IMR-90 (cell line): ENCODE data around the gene GPR15LG. TPM values are rescaled to one million over a fixed set of nuclear protein-coding genes. Genes with fewer than 3 reads are reported as not detected.

Source experiments
- ATAC-seq: fragments of 200-7000 bp; cut with Tn5 transposase; 2 replicates; pipeline ENCODE4 v1.9.1; 2020; ENCODE audit warnings: low read depth, mild to moderate bottlenecking, moderate library complexity
- BruUV-seq: library from RNA; stranded (reverse); fragments of 400-500 nt; replicated peaks from 2 replicates; lab custom pipeline; 2021; lab: Mats Ljungman, UMichigan
- CTCF ChIA-PET: fragments of 300-600 bp; formaldehyde crosslinking; extraction: SDS; loops from one replicate; lab custom pipeline; 2021; ENCODE audit warnings: antibody characterized with exemption; lab: Yijun Ruan, JAX
- POLR2A ChIA-PET: fragments of 300-600 bp; sonication (Branson Sonifier 250); formaldehyde crosslinking; loops from one replicate; lab custom pipeline; 2022; ENCODE audit warnings: antibody characterized with exemption; ENCODE audit not compliant: unreplicated experiment; lab: Charles Lee
- DNase-seq: peaks from one replicate; pipeline ENCODE4 v3.0.0; 2013
- H2AFZ ChIP-seq: replicated peaks from 2 replicates; pipeline ENCODE3; 2013; ENCODE audit warnings: low read length, mild to moderate bottlenecking; ENCODE audit not compliant: poor library complexity
- H2AK5ac ChIP-seq: 2 replicates; pipeline ENCODE4 v1.6.1; 2013; ENCODE audit warnings: low read depth, low read length, inconsistent platforms
- H2AK9ac ChIP-seq: replicated peaks from 2 replicates; pipeline ENCODE3; 2013; ENCODE audit warnings: mild to moderate bottlenecking, low read depth, low read length, moderate library complexity; ENCODE audit not compliant: poor library complexity
- H2BK120ac ChIP-seq: 2 replicates; pipeline ENCODE4 v1.6.1; 2013; ENCODE audit warnings: low read depth, low read length, inconsistent platforms
- H2BK15ac ChIP-seq: 3 replicates; pipeline ENCODE4 v1.6.1; 2013; ENCODE audit warnings: low read depth, low read length, inconsistent platforms
- H2BK20ac ChIP-seq: 2 replicates; pipeline ENCODE4 v1.6.1; 2013; ENCODE audit warnings: low read depth, mild to moderate bottlenecking, inconsistent platforms, low read length, moderate library complexity
- H2BK5ac ChIP-seq: 2 replicates; pipeline ENCODE4 v1.6.1; 2013; ENCODE audit warnings: mild to moderate bottlenecking, low read depth, low read length, inconsistent platforms; ENCODE audit not compliant: poor library complexity, severe bottlenecking
- H3K14ac ChIP-seq: replicated peaks from 2 replicates; pipeline ENCODE4 v1.6.1; 2013; ENCODE audit warnings: low read depth, low read length, inconsistent platforms
- H3K18ac ChIP-seq: 2 replicates; pipeline ENCODE4 v1.6.1; 2013; ENCODE audit warnings: low read depth, low read length, control low read depth
- H3K23ac ChIP-seq: 2 replicates; pipeline ENCODE4 v1.6.1; 2013; ENCODE audit warnings: low read depth, low read length, inconsistent platforms
- H3K27ac ChIP-seq: 2 replicates; pipeline ENCODE4 v1.5.1; 2013; ENCODE audit warnings: mild to moderate bottlenecking, control low read depth, low read length; ENCODE audit not compliant: insufficient read depth
- H3K27me3 ChIP-seq: 2 replicates; pipeline ENCODE4 v1.6.1; 2013; ENCODE audit warnings: low read length; ENCODE audit not compliant: control insufficient read depth, insufficient read depth
- H3K36me3 ChIP-seq: 2 replicates; pipeline ENCODE4 v1.6.1; 2013; ENCODE audit warnings: low read length, mixed read lengths; ENCODE audit not compliant: control insufficient read depth, insufficient read depth
- H3K4ac ChIP-seq: 2 replicates; pipeline ENCODE4 v1.6.1; 2013; ENCODE audit warnings: low read depth, low read length, inconsistent platforms
- H3K4me1 ChIP-seq: 2 replicates; pipeline ENCODE4 v1.6.1; 2013; ENCODE audit warnings: low read length, mixed read lengths; ENCODE audit not compliant: control insufficient read depth, insufficient read depth
- H3K4me2 ChIP-seq: 2 replicates; pipeline ENCODE4 v1.6.1; 2013; ENCODE audit warnings: low read depth, mild to moderate bottlenecking, control low read depth, low read length, moderate library complexity
- H3K4me3 ChIP-seq: 2 replicates; pipeline ENCODE4 v1.5.1; 2013; ENCODE audit warnings: low read depth, mild to moderate bottlenecking, control low read depth, low read length, moderate library complexity; ENCODE audit not compliant: insufficient read depth
- H3K56ac ChIP-seq: 2 replicates; pipeline ENCODE4 v1.6.1; 2013; ENCODE audit warnings: low read length, inconsistent platforms; ENCODE audit not compliant: insufficient read depth; ENCODE audit errors: extremely low read depth
- H3K79me1 ChIP-seq, 2 experiments: 2 replicates each; pipeline ENCODE4 v1.6.1; 2013; ENCODE audit warnings: low read length in 2 of 2, inconsistent platforms in 1 of 2, low read depth in 1 of 2
- H3K9ac ChIP-seq: 2 replicates; pipeline ENCODE4 v1.6.1; 2013; ENCODE audit warnings: low read depth, low read length, control low read depth
- H3K9me1 ChIP-seq: 2 replicates; pipeline ENCODE4 v1.6.1; 2013; ENCODE audit warnings: low read length, inconsistent platforms; ENCODE audit not compliant: insufficient read depth
- H3K9me3 ChIP-seq: 2 replicates; pipeline ENCODE4 v1.6.1; 2013; ENCODE audit warnings: low read length; ENCODE audit not compliant: control insufficient read depth, insufficient read depth
- H4K20me1 ChIP-seq: 2 replicates; pipeline ENCODE4 v1.6.1; 2013; ENCODE audit warnings: low read length, inconsistent platforms; ENCODE audit not compliant: insufficient read depth
- H4K5ac ChIP-seq: 2 replicates; pipeline ENCODE4 v1.6.1; 2013; ENCODE audit warnings: mild to moderate bottlenecking, low read depth, low read length, control low read depth
- H4K8ac ChIP-seq, 2 experiments: 2 replicates each; pipeline ENCODE4 v1.6.1; 2013; ENCODE audit warnings: low read depth in 2 of 2, low read length in 2 of 2, control low read depth in 1 of 2, inconsistent platforms in 1 of 2
- H4K91ac ChIP-seq: 2 replicates; pipeline ENCODE4 v1.6.1; 2013; ENCODE audit warnings: low read depth, low read length, inconsistent platforms; ENCODE audit not compliant: insufficient read depth
- BHLHE40 ChIP-seq: fragments of 150-350 bp; IDR thresholded peaks from 2 replicates; pipeline ENCODE4 v1.6.1; 2016; ENCODE audit warnings: mild to moderate bottlenecking, low read depth, low read length
- CEBPB ChIP-seq: IDR thresholded peaks from 2 replicates; pipeline ENCODE4 v1.6.1; 2012; ENCODE audit warnings: low read depth, low read length, improper control_type of control experiment
- CHD1 ChIP-seq: IDR thresholded peaks from 2 replicates; pipeline ENCODE4 v1.6.1; 2012; ENCODE audit warnings: low read depth, low read length, improper control_type of control experiment
- FOS ChIP-seq: fragments of 150-350 bp; IDR thresholded peaks from 2 replicates; pipeline ENCODE4 v1.6.1; 2016; ENCODE audit warnings: low read depth, low read length
- MAFK ChIP-seq: IDR thresholded peaks from 2 replicates; pipeline ENCODE4 v1.6.1; 2012; ENCODE audit warnings: low read depth, low read length, improper control_type of control experiment
- MAZ ChIP-seq: IDR thresholded peaks from 2 replicates; pipeline ENCODE4 v1.6.1; 2012; ENCODE audit warnings: low read depth, mild to moderate bottlenecking, low read length, improper control_type of control experiment, moderate library complexity, borderline replicate concordance
- MXI1 ChIP-seq: IDR thresholded peaks from 2 replicates; pipeline ENCODE4 v1.6.1; 2012; ENCODE audit warnings: low read depth, mild to moderate bottlenecking, low read length, moderate library complexity, borderline replicate concordance
- NFE2L2 ChIP-seq: fragments of 150-350 bp; IDR thresholded peaks from 2 replicates; pipeline ENCODE4 v1.6.1; 2016; ENCODE audit warnings: low read depth, mild to moderate bottlenecking, low read length
- POLR2A ChIP-seq: IDR thresholded peaks from 2 replicates; pipeline ENCODE4 v1.6.1; 2012; ENCODE audit warnings: mild to moderate bottlenecking, low read depth, low read length
- RAD21 ChIP-seq: IDR thresholded peaks from 2 replicates; pipeline ENCODE4 v1.6.1; 2012; ENCODE audit warnings: low read length, improper control_type of control experiment
- RCOR1 ChIP-seq: IDR thresholded peaks from 2 replicates; pipeline ENCODE4 v1.6.1; 2012; ENCODE audit warnings: mild to moderate bottlenecking, low read length, improper control_type of control experiment; ENCODE audit not compliant: insufficient replicate concordance
- RFX5 ChIP-seq: IDR thresholded peaks from 2 replicates; pipeline ENCODE4 v1.8.0; 2012; ENCODE audit warnings: low read depth, mild to moderate bottlenecking, low read length, moderate library complexity
- SMC3 ChIP-seq: fragments of 150-350 bp; IDR thresholded peaks from 2 replicates; pipeline ENCODE4 v1.6.1; 2016; ENCODE audit warnings: low read depth, mild to moderate bottlenecking, antibody characterized with exemption, low read length, moderate library complexity
- WGBS, 2 experiments: methylation state at CpG; one replicate each; pipeline versions ENCODE4 v1.1.5 to v1.1.7; 2013; ENCODE audit warnings: missing lambda C conversion rate in 2 of 2; ENCODE audit not compliant: insufficient read length in 1 of 2; ENCODE audit errors: extremely low coverage in 2 of 2; 5-methylcytosine and 5-hydroxymethylcytosine counted together
- dilution Hi-C: fragments of 300-500 bp; cut with HindIII; formaldehyde crosslinking; loops from one replicate; pipeline ENCODE4 v1.14.3; 2018; ENCODE audit warnings: low sequenced_read_pairs; ENCODE audit not compliant: unreplicated experiment
- in situ Hi-C: fragments of 300-500 bp; cut with MboI; formaldehyde crosslinking; loops from 3 replicates; pipeline ENCODE4 v1.14.3; 2019; ENCODE audit warnings: low sequenced_read_pairs, inconsistent platforms, mixed read lengths
- intact Hi-C: fragments of 100-400 bp; cut with micrococcal nuclease; formaldehyde crosslinking; loops from 2 replicates; pipeline ENCODE4 v1.10.0; 2022
- polyA plus RNA-seq, 3 experiments: library from polyadenylated mRNA; depleted of rRNA; stranded (reverse); fragments of >200 nt; gene quantifications; 2 replicates each; pipeline ENCODE4 v1.2.3, GENCODE V29; 2012; ENCODE audit warnings: low replicate concordance in 1 of 3
- total RNA-seq: library from RNA; depleted of rRNA; stranded (reverse); fragments of >200 nt; gene quantifications from 2 replicates; pipeline ENCODE4 v1.2.3, GENCODE V29; 2012
- TF ChIP-seq, protein P1 (sequence below): fragments of 150-350 bp; IDR thresholded peaks from 2 replicates; pipeline ENCODE4 v1.6.1; 2016; ENCODE audit warnings: low read depth, mild to moderate bottlenecking, low read length, moderate library complexity, borderline replicate concordance
- TF ChIP-seq, protein P2 (sequence below): fragments of 150-350 bp; IDR thresholded peaks from 2 replicates; pipeline ENCODE4 v1.6.1; 2017; ENCODE audit warnings: mild to moderate bottlenecking, antibody characterized with exemption, low read length, low read depth
- TF ChIP-seq, protein P3 (sequence below): conservative IDR thresholded peaks from 2 replicates; pipeline ENCODE4 v1.5.1; 2012; ENCODE audit warnings: mild to moderate bottlenecking, low read depth, low read length, improper control_type of control experiment

The GPR15LG gene
- total and polyA plus RNA-seq, 2 of the 4 experiments (the other 2 are of a cell fraction): not detected

DNA sequence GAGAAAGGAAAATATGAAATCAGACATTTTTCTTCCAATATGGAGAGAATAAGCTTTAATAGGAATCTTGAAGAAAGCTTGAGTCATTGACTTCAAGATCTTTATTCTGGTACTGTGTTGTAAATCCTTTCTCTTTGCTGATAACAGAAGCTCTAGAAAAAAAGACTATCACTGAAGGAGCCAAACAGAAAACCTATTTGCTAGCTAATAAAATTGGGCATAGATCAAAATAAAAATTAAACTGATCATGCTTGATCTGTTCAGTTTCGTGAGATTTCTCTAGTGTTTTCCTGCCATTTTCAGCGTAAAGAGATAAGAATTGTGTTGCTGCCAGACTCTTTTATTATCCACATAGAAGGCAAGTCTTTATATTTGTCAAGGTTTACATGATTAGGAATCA lies 35.8 kb upstream of the GPR15LG start:
- Histone ChIP-seq H2BK5ac (no peak overlapping the region), H3K27ac (no peak overlapping the region), H2BK15ac (no peak overlapping the region), H2AK9ac (no peak overlapping the region), H3K18ac (no peak overlapping the region), H4K5ac (no peak overlapping the region), H3K79me1 (peaks cover 11 to 18% of the 10 kb centered on the region in 2 experiments), H4K20me1 (no peaks in the 10 kb centered on the region), H3K9me3 (no peaks in the 10 kb centered on the region), H2AK5ac (no peak overlapping the region), H2AFZ (no peak overlapping the region), H3K4me1 (peaks cover 4% of the 10 kb centered on the region), H3K36me3 (peaks cover 2% of the 10 kb centered on the region), H3K4me3 (no peak overlapping the region), H3K56ac (no peak overlapping the region), H3K9ac (no peak overlapping the region), H4K91ac (no peak overlapping the region), H2BK20ac (no peak overlapping the region), H3K14ac (no peak overlapping the region), H3K4ac (no peak overlapping the region), H3K4me2 (no peak overlapping the region), H2BK120ac (no peak overlapping the region), H3K9me1 (no peaks in the 10 kb centered on the region), H4K8ac (no peak overlapping the region), H3K23ac (no peak overlapping the region), H3K27me3 (no peaks in the 10 kb centered on the region)
- no CpG with 5 or more reads among the region's 2 CpGs for WGBS, 2 experiments
- ATAC-seq: no peak
- DNase-seq: no peak
- CTCF ChIA-PET: interaction anchor here (2.4 kb wide), 1 partner anchor 10 kb away, joined by 11 read pairs; no protein-coding TSS in a partner anchor
- intact Hi-C loops (no loop called here), dilution Hi-C loops (no loop called here), in situ Hi-C loops (no loop called here)
- no TSS peak for BruUV-seq
- POLR2A ChIA-PET: no interaction called here
- TF ChIP-seq MXI1: no peak
- no peak for TF ChIP-seq CEBPB
- TF ChIP-seq, protein P1, sequence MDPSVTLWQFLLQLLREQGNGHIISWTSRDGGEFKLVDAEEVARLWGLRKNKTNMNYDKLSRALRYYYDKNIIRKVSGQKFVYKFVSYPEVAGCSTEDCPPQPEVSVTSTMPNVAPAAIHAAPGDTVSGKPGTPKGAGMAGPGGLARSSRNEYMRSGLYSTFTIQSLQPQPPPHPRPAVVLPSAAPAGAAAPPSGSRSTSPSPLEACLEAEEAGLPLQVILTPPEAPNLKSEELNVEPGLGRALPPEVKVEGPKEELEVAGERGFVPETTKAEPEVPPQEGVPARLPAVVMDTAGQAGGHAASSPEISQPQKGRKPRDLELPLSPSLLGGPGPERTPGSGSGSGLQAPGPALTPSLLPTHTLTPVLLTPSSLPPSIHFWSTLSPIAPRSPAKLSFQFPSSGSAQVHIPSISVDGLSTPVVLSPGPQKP: no peak
- TF ChIP-seq FOS: no peak
- no peak for TF ChIP-seq CHD1
- TF ChIP-seq, protein P2, sequence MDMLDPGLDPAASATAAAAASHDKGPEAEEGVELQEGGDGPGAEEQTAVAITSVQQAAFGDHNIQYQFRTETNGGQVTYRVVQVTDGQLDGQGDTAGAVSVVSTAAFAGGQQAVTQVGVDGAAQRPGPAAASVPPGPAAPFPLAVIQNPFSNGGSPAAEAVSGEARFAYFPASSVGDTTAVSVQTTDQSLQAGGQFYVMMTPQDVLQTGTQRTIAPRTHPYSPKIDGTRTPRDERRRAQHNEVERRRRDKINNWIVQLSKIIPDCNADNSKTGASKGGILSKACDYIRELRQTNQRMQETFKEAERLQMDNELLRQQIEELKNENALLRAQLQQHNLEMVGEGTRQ: no peak
- no peak for TF ChIP-seq SMC3
- no peak for TF ChIP-seq RCOR1
- no peak for TF ChIP-seq BHLHE40
- TF ChIP-seq RAD21: no peak
- no peak for TF ChIP-seq RFX5
- no peak for TF ChIP-seq MAFK
- TF ChIP-seq, protein P3, sequence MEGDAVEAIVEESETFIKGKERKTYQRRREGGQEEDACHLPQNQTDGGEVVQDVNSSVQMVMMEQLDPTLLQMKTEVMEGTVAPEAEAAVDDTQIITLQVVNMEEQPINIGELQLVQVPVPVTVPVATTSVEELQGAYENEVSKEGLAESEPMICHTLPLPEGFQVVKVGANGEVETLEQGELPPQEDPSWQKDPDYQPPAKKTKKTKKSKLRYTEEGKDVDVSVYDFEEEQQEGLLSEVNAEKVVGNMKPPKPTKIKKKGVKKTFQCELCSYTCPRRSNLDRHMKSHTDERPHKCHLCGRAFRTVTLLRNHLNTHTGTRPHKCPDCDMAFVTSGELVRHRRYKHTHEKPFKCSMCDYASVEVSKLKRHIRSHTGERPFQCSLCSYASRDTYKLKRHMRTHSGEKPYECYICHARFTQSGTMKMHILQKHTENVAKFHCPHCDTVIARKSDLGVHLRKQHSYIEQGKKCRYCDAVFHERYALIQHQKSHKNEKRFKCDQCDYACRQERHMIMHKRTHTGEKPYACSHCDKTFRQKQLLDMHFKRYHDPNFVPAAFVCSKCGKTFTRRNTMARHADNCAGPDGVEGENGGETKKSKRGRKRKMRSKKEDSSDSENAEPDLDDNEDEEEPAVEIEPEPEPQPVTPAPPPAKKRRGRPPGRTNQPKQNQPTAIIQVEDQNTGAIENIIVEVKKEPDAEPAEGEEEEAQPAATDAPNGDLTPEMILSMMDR: no peak
- no peak for TF ChIP-seq MAZ
- TF ChIP-seq POLR2A: no peak
- TF ChIP-seq NFE2L2: no peak
